A673 (cell line): ENCODE measurements around the gene SF3B5. TPM values are rescaled to one million over a fixed set of nuclear protein-coding genes. Genes with fewer than 3 reads are reported as not detected.

Experiments used
- BruUV-seq: library from RNA; stranded (reverse); fragments of 400-500 nt; replicated peaks from 2 replicates; lab custom pipeline; 2021; lab: Mats Ljungman, UMichigan
- CTCF ChIA-PET: fragments of 300-600 bp; sonication (Branson Sonifier 250); formaldehyde crosslinking; loops from one replicate; lab custom pipeline; 2022; ENCODE audit warnings: antibody characterized with exemption; lab: Charles Lee
- POLR2A ChIA-PET: fragments of 300-600 bp; sonication (Branson Sonifier 250); formaldehyde crosslinking; loops from one replicate; lab custom pipeline; 2022; ENCODE audit warnings: antibody characterized with exemption; ENCODE audit not compliant: low non-redundant PET; lab: Charles Lee
- DNase-seq: peaks from one replicate; pipeline ENCODE4 v3.0.0-alpha.2; 2015; ENCODE audit warnings: low spot score
- H3K27ac ChIP-seq: fragments of 200-600 bp; sonication (generic); 2 replicates; pipeline ENCODE4 v1.5.1; 2016; ENCODE audit warnings: mixed run types, low read depth, mild to moderate bottlenecking, mixed read lengths, antibody characterized with exemption, low read length; ENCODE audit not compliant: poor library complexity, severe bottlenecking
- H3K27me3 ChIP-seq: fragments of 200-600 bp; sonication (generic); replicated peaks from 2 replicates; pipeline ENCODE4 v1.6.1; 2017; ENCODE audit warnings: mixed run types, low read depth, mild to moderate bottlenecking, mixed read lengths, antibody characterized with exemption, low read length; ENCODE audit not compliant: insufficient read depth, poor library complexity
- H3K36me3 ChIP-seq: fragments of 200-600 bp; sonication (generic); 2 replicates; pipeline ENCODE4 v1.6.1; 2016; ENCODE audit warnings: mixed run types, mild to moderate bottlenecking, mixed read lengths, antibody characterized with exemption, low read length; ENCODE audit not compliant: insufficient read depth, poor library complexity, severe bottlenecking
- H3K4me1 ChIP-seq: fragments of 200-600 bp; sonication (generic); 2 replicates; pipeline ENCODE4 v1.6.1; 2017; ENCODE audit warnings: mixed run types, mild to moderate bottlenecking, mixed read lengths, antibody characterized with exemption, low read length; ENCODE audit not compliant: insufficient read depth, poor library complexity, severe bottlenecking
- H3K4me3 ChIP-seq: fragments of 200-600 bp; sonication (generic); 2 replicates; pipeline ENCODE4 v1.5.1; 2016; ENCODE audit warnings: low read depth, mixed run types, mild to moderate bottlenecking, mixed read lengths, low read length; ENCODE audit not compliant: poor library complexity, severe bottlenecking
- H3K9me3 ChIP-seq: fragments of 200-600 bp; sonication (generic); 2 replicates; pipeline ENCODE4 v1.6.1; 2016; ENCODE audit warnings: mixed run types, low read depth, mild to moderate bottlenecking, mixed read lengths, antibody characterized with exemption, low read length; ENCODE audit not compliant: poor library complexity, severe bottlenecking
- CTCF ChIP-seq: fragments of 300-800, 200-600 bp; sonication (generic); conservative IDR thresholded peaks from 2 replicates; pipeline ENCODE4 v1.5.1; 2017; ENCODE audit warnings: low read depth, mild to moderate bottlenecking, antibody characterized with exemption, low read length, moderate library complexity, mixed read lengths
- EZH2 ChIP-seq: fragments of 200-600 bp; sonication (generic); IDR thresholded peaks from 2 replicates; pipeline ENCODE4 v1.6.1; 2017; ENCODE audit warnings: borderline replicate concordance, low read depth, mild to moderate bottlenecking, mixed read lengths, antibody characterized with exemption, low read length; ENCODE audit not compliant: poor library complexity, severe bottlenecking
- intact Hi-C: fragments of 100-400 bp; cut with micrococcal nuclease; formaldehyde crosslinking; loops from one replicate; pipeline ENCODE4 v1.10.0; 2022; ENCODE audit not compliant: unreplicated experiment
- total RNA-seq: library from RNA; stranded (reverse); gene quantifications from 2 replicates; pipeline ENCODE4 v1.2.3, GENCODE V29; 2021

Gene SF3B5
- total RNA-seq, 1 experiment from 2014 or later = 135 TPM

- POLR2A ChIA-PET = no interaction called here
- Histone ChIP-seq H3K4me3 (no peak overlapping the region), H3K36me3 (no peaks in the 10 kb centered on the region), H3K9me3 (no peaks in the 10 kb centered on the region), H3K4me1 (no peaks in the 10 kb centered on the region), H3K27me3 (no peaks in the 10 kb centered on the region), H3K27ac (no peak overlapping the region)
- TF ChIP-seq EZH2 (no peak), CTCF (no peak)
- intact Hi-C loops = no loop called here
- DNase-seq = no peak
- BruUV-seq = no TSS peak
- CTCF ChIA-PET = interaction anchor here (0.6 kb wide), 1 partner anchor 1564 kb away, joined by 4 read pairs; no protein-coding TSS in a partner anchor
Measured at GRCh38 chr6:144139817-144140216, 44.4 kb upstream of the SF3B5 start.

GRCh38 chr6:144138542-144138941 is 43.2 kb upstream of the SF3B5 start:
- Histone ChIP-seq H3K4me1 (no peaks in the 10 kb centered on the region), H3K9me3 (no peaks in the 10 kb centered on the region), H3K27ac (no peak overlapping the region), H3K27me3 (no peaks in the 10 kb centered on the region), H3K4me3 (no peak overlapping the region), H3K36me3 (no peaks in the 10 kb centered on the region)
- no TSS peak for BruUV-seq
- intact Hi-C loops = no loop called here
- ChIA-PET CTCF (no interaction called here), POLR2A (no interaction called here)
- no peak for DNase-seq
- no peak for TF ChIP-seq CTCF
- no peak for TF ChIP-seq EZH2

- intact Hi-C loops = no loop called here
- Histone ChIP-seq H3K27ac (no peak overlapping the region), H3K27me3 (no peaks in the 10 kb centered on the region), H3K4me3 (no peak overlapping the region), H3K4me1 (no peaks in the 10 kb centered on the region), H3K36me3 (no peaks in the 10 kb centered on the region), H3K9me3 (no peaks in the 10 kb centered on the region)
- ChIA-PET POLR2A (no interaction called here), CTCF (no interaction called here)
- no peak for TF ChIP-seq EZH2
- no TSS peak for BruUV-seq
- DNase-seq = no peak
Measured at GRCh38 chr6:144134737-144135136, 39.4 kb upstream of the SF3B5 start.

GRCh38 chr6:144134176-144134575 is 38.8 kb upstream of the SF3B5 start:
- Histone ChIP-seq H3K4me1 (no peaks in the 10 kb centered on the region), H3K27ac (no peak overlapping the region), H3K36me3 (no peaks in the 10 kb centered on the region), H3K27me3 (no peaks in the 10 kb centered on the region), H3K9me3 (no peaks in the 10 kb centered on the region), H3K4me3 (no peak overlapping the region)
- TF ChIP-seq EZH2 (no peak), CTCF (no peak)
- no TSS peak for BruUV-seq
- CTCF ChIA-PET = no interaction called here
- intact Hi-C loops = no loop called here
- POLR2A ChIA-PET = no interaction called here
- DNase-seq = no peak
